GM20000 (cell line): ENCODE data around the gene STPG3.
A peak's percentile ranks its signal among the peaks of the same experiment; 100 is the strongest.

ENCODE experiments used
- DNase-seq: peaks from one replicate; pipeline ENCODE4 v3.0.0; 2012; ENCODE audit warnings: low spot score
- TF ChIP-seq, protein P1 (sequence below): IDR thresholded peaks from 2 replicates; pipeline ENCODE4 v1.5.1; 2012; ENCODE audit warnings: mild to moderate bottlenecking, control low read depth; ENCODE audit errors: extremely low read depth, missing control alignments

The STPG3 gene

GRCh38 chr9:137218754-137219271 is 32.3 kb upstream of the STPG3 start:
- no peak for DNase-seq
- TF ChIP-seq, protein P1, sequence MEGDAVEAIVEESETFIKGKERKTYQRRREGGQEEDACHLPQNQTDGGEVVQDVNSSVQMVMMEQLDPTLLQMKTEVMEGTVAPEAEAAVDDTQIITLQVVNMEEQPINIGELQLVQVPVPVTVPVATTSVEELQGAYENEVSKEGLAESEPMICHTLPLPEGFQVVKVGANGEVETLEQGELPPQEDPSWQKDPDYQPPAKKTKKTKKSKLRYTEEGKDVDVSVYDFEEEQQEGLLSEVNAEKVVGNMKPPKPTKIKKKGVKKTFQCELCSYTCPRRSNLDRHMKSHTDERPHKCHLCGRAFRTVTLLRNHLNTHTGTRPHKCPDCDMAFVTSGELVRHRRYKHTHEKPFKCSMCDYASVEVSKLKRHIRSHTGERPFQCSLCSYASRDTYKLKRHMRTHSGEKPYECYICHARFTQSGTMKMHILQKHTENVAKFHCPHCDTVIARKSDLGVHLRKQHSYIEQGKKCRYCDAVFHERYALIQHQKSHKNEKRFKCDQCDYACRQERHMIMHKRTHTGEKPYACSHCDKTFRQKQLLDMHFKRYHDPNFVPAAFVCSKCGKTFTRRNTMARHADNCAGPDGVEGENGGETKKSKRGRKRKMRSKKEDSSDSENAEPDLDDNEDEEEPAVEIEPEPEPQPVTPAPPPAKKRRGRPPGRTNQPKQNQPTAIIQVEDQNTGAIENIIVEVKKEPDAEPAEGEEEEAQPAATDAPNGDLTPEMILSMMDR = no peak

GRCh38 chr9:137219757-137220316 is 31.2 kb upstream of the STPG3 start:
- no peak for DNase-seq
- TF ChIP-seq, protein P1 = no peak

- TF ChIP-seq, protein P1 = no peak
- no peak for DNase-seq
Observed at GRCh38 chr9:137220317-137221094, 30.6 kb upstream of the STPG3 start.

DNA sequence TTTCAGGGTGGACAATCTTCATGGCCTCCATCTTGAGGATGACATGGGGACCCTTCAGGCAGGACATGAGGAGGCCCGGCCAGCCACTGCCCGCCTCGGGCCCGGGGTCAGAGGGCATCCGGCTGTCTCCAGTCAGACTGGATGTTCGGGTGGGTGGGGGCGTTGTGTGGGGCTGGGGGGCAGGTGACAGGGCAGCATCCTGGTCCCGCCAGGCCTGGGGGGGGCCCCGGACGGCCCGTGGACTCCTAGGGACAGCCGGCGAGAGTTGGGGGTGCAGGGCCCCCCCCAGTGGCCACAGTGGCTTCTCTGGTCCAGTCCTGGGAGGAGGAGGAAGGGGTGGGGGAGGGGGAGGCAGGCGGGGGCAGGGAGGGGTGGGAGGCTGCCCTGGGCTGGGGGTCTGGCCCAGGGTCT is 30.0 kb upstream of the STPG3 start:
- TF ChIP-seq, protein P1 = no peak
- no peak for DNase-seq

DNA sequence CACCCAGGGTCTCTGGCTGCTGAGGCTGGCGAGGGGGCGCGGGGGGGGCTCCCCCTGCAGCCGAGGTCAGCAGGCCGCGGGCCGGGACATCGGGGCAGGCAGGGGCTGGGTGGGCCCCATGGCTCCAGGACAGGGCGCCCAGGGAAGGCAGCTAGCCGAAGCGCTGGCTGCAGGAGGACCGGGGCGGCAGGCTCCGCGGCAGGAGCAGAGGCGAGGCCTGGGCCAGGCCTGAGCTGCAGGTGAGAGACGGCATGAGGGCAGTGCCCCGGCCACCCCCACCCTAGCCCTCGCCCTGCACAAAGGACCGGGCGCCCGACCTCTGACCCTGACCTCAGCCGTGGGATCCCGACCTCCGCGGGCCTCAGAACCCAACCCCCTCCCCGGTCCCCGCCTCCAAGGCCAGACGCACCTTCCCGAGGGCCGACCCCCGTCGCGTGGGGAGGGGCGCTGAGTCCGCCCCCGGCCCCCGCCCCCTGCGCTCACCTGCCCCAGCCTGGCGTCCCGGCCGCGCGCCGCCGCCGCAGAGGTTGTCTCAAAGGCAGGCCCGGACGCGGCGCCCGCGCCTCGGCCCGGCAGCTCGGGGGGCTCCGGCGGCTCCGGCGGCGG is 29.5 kb upstream of the STPG3 start:
- DNase-seq = peak; percentile 58
- TF ChIP-seq, protein P1 = no peak

- TF ChIP-seq, protein P1 = no peak
- DNase-seq = peak; percentile 65
Observed at GRCh38 chr9:137222190-137223077, 28.7 kb upstream of the STPG3 start, which contains the start of gene RNF208. RNF208 (minus strand) TSS chr9:137222240; CDS start chr9:137221212, 1,028 bp downstream.
